Vagina (tissue), 2 donors: ENCODE measurements around the gene SLAIN2. TPM values are rescaled to one million over a fixed set of nuclear protein-coding genes. Genes with fewer than 3 reads are reported as not detected.

ENCODE experiments used
- DNase-seq, 2 donors: peaks; one replicate each; pipeline ENCODE4 v3.0.0-alpha.2; 2017; ENCODE audit errors: extremely low spot score in 2 of 2
- H3K27ac ChIP-seq: fragments of 200-600 bp; sonication (generic); one replicate; pipeline ENCODE4 v1.5.1; 2019
- H3K27me3 ChIP-seq: fragments of 200-600 bp; sonication (generic); one replicate; pipeline ENCODE4 v1.5.1; 2019
- H3K36me3 ChIP-seq, 2 donors: fragments of 200-600 bp; sonication (generic); one replicate each; pipeline ENCODE4 v1.5.1; 2017 to 2019
- H3K4me1 ChIP-seq: fragments of 200-600 bp; sonication (generic); one replicate; pipeline ENCODE4 v1.5.1; 2019
- H3K4me3 ChIP-seq, 2 donors: fragments of 200-600 bp; sonication (generic); 1 replicate in 1 of 2; 2 replicates in 1 of 2; pipeline ENCODE4 v1.5.1; 2016 to 2019
- H3K9me3 ChIP-seq: fragments of 200-600 bp; sonication (generic); one replicate; pipeline ENCODE4 v1.5.1; 2019
- POLR2A ChIP-seq, 2 donors: fragments of 450-650 bp; IDR thresholded peaks; one replicate each; pipeline ENCODE4 v1.6.1; 2017; ENCODE audit warnings: antibody characterized with exemption in 2 of 2, mild to moderate bottlenecking in 2 of 2, moderate library complexity in 2 of 2
- POLR2AphosphoS5 ChIP-seq, 2 donors: sonication (generic); formaldehyde crosslinking; IDR thresholded peaks; one replicate each; pipeline ENCODE4 v1.9.0; 2017; ENCODE audit warnings: antibody characterized with exemption in 2 of 2, mild to moderate bottlenecking in 2 of 2, low read depth in 1 of 2; ENCODE audit not compliant: insufficient read depth in 1 of 2
- intact Hi-C: fragments of 100-400 bp; cut with DNase I; formaldehyde crosslinking; loops from one replicate; pipeline ENCODE4 v1.15.1; 2023
- total RNA-seq: library from RNA; depleted of rRNA; stranded (reverse); fragments of >200 nt; gene quantifications from one replicate; pipeline ENCODE4 v1.2.3, GENCODE V29; 2016
- TF ChIP-seq, protein P1 (sequence below), 3 experiments: fragments of 450-650 bp in 2 of 3; fragments of 200-600 bp in 1 of 3; sonication (generic) in 1 of 3; IDR thresholded peaks; one replicate each; pipeline ENCODE4 v1.5.1; 2017 to 2019; ENCODE audit warnings: antibody characterized with exemption in 3 of 3, mild to moderate bottlenecking in 2 of 3, moderate library complexity in 2 of 3

Gene SLAIN2
- total RNA-seq, 1 donor from 2014 or later = 39.5 TPM

DNA sequence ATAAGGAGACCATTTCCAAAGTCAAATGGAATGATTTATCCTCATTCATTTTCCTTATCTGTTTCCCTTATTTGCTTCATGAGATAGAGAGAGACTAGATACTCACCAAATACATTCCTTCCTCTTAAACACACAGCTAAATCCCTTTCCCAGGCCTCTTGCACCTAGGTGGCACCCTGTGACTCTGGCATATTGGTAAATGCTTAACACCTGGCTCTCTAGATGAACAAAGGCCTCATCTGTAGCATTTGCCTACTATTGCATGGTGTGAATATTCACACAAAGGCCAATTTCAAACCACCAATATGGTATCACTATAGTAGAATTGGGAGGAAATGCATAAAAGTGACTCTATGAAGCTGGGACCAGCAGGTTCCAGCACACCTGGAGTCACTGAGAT, 119.7 kb downstream of the SLAIN2 start:
- Histone ChIP-seq H3K4me3 (no peak overlapping the region), H3K36me3 (no peaks in the 10 kb centered on the region), H3K27ac (no peak overlapping the region), H3K9me3 (no peaks in the 10 kb centered on the region), H3K4me1 (no peaks in the 10 kb centered on the region), H3K27me3 (no peaks in the 10 kb centered on the region)
- TF ChIP-seq, protein P1, sequence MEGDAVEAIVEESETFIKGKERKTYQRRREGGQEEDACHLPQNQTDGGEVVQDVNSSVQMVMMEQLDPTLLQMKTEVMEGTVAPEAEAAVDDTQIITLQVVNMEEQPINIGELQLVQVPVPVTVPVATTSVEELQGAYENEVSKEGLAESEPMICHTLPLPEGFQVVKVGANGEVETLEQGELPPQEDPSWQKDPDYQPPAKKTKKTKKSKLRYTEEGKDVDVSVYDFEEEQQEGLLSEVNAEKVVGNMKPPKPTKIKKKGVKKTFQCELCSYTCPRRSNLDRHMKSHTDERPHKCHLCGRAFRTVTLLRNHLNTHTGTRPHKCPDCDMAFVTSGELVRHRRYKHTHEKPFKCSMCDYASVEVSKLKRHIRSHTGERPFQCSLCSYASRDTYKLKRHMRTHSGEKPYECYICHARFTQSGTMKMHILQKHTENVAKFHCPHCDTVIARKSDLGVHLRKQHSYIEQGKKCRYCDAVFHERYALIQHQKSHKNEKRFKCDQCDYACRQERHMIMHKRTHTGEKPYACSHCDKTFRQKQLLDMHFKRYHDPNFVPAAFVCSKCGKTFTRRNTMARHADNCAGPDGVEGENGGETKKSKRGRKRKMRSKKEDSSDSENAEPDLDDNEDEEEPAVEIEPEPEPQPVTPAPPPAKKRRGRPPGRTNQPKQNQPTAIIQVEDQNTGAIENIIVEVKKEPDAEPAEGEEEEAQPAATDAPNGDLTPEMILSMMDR (IDR thresholded peaks at IDR 0.05) = no peak
- TF ChIP-seq POLR2AphosphoS5 (IDR thresholded peaks at IDR 0.05; ENCODE audit: insufficient read depth in 1 of 2, low read depth in 1 of 2) (no peak), POLR2A (IDR thresholded peaks at IDR 0.05) (no peak)
- intact Hi-C loops = no loop called here
- DNase-seq = no peak

DNA sequence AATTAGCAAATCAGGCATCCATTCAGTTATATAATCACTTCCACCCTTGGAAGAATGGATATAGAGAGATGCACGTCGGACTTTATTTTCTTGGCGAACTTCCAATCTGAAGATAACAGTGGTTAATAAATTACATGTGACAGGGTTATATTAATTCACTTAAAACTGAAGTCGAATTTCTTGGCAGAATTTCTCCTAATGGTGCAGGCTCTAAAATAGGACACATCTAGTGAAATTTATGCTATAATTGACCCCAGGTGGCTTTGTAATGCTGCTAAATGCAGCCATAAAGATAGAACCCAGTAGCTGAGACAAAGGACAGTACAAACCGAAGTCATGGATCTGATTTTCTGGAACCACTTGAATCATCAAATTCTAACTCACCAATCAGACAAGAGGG, 121.0 kb downstream of the SLAIN2 start:
- H3K27ac ChIP-seq = no peak overlapping the region
- H3K27me3 ChIP-seq = no peaks in the 10 kb centered on the region
- intact Hi-C loops = no loop called here
- TF ChIP-seq POLR2AphosphoS5 (IDR thresholded peaks at IDR 0.05; ENCODE audit: insufficient read depth in 1 of 2, low read depth in 1 of 2) = no peak
- no peak for TF ChIP-seq POLR2A (IDR thresholded peaks at IDR 0.05)
- TF ChIP-seq, protein P1 (IDR thresholded peaks at IDR 0.05) = no peak
- H3K4me3 ChIP-seq = no peak overlapping the region
- no peaks in the 10 kb centered on the region for H3K36me3 ChIP-seq
- H3K4me1 ChIP-seq = no peaks in the 10 kb centered on the region
- DNase-seq = no peak
- no peaks in the 10 kb centered on the region for H3K9me3 ChIP-seq

DNA sequence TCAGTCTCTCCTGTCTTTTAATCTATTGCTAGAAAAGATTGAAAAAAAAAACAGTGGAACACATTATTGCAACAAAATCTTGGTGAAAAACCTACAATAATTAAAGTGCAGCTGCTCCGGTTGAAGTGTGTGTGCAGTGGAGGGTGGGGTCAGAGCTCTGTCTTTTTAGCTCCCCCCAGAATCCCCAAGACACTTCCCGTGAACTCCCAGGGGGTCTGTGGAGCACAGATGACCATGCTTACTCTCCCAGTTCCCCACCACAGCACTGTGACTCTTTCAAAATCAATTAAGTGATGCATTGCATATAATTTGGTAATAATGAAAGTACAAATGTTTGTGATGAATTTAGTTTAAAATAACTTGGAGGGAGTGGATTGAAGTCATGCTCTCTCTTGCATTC, 126.1 kb downstream of the SLAIN2 start:
- no peak for TF ChIP-seq POLR2A (IDR thresholded peaks at IDR 0.05)
- TF ChIP-seq, protein P1 (IDR thresholded peaks at IDR 0.05) = no peak
- no peak for TF ChIP-seq POLR2AphosphoS5 (IDR thresholded peaks at IDR 0.05; ENCODE audit: insufficient read depth in 1 of 2, low read depth in 1 of 2)
- Histone ChIP-seq H3K4me3 (no peak overlapping the region), H3K36me3 (no peaks in the 10 kb centered on the region), H3K4me1 (no peaks in the 10 kb centered on the region), H3K9me3 (no peaks in the 10 kb centered on the region), H3K27ac (no peak overlapping the region), H3K27me3 (no peaks in the 10 kb centered on the region)
- intact Hi-C loops = no loop called here
- no peak for DNase-seq

DNA sequence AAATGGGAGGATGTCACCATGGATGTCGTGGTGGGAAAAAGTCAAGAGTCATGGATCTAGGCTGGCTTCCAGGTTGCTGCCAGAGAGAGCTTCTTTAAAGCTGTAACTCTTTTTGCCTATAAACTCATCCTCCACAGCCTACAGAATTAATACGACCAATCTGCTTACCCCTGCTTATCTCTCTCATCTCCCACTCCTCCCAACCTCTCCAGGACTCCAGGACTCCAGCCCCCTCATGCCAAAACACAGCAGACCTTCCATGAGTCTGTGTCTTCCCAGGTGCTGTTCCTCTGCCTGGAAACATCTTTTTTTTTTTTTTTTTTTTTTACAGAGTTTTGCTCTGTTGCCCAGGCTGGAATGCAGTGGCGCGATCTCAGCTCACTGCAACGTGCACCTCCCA, 126.6 kb downstream of the SLAIN2 start:
- Histone ChIP-seq H3K4me1 (no peaks in the 10 kb centered on the region), H3K27ac (no peak overlapping the region), H3K4me3 (no peak overlapping the region), H3K36me3 (no peaks in the 10 kb centered on the region), H3K9me3 (no peaks in the 10 kb centered on the region), H3K27me3 (no peaks in the 10 kb centered on the region)
- intact Hi-C loops = no loop called here
- DNase-seq = no peak
- no peak for TF ChIP-seq POLR2AphosphoS5 (IDR thresholded peaks at IDR 0.05; ENCODE audit: insufficient read depth in 1 of 2, low read depth in 1 of 2)
- TF ChIP-seq POLR2A (IDR thresholded peaks at IDR 0.05) = no peak
- TF ChIP-seq, protein P1 (IDR thresholded peaks at IDR 0.05) = no peak

DNA sequence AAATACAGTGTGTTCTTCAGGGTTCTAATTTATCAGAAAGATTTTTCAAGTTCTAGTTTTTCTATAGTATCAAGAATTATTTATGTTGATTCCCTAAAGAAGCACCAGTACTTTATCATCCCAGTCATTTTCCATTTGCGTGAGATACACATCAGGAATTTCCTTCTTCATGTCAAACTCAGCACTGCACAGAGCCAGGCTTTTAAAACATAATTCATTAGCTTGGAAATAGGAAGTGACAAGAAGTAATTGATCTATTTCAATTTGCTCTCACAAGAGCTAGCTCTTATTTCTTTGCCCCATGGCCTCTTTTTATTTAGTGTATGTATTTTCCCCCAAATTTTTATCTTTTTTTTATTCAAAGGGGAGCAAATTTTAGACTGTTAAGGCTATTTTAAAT, 128.8 kb downstream of the SLAIN2 start:
- H3K9me3 ChIP-seq = no peaks in the 10 kb centered on the region
- TF ChIP-seq POLR2AphosphoS5 (IDR thresholded peaks at IDR 0.05; ENCODE audit: insufficient read depth in 1 of 2, low read depth in 1 of 2) (no peak), POLR2A (IDR thresholded peaks at IDR 0.05) (no peak)
- TF ChIP-seq, protein P1 (IDR thresholded peaks at IDR 0.05) = no peak
- H3K4me1 ChIP-seq = no peaks in the 10 kb centered on the region
- H3K36me3 ChIP-seq = no peaks in the 10 kb centered on the region
- no peak overlapping the region for H3K27ac ChIP-seq
- DNase-seq = no peak
- H3K27me3 ChIP-seq = no peaks in the 10 kb centered on the region
- H3K4me3 ChIP-seq = no peak overlapping the region
- intact Hi-C loops = no loop called here
